Uterus (tissue), 4 donors: ENCODE data around the gene FANCC. TPM values are rescaled to one million over a fixed set of nuclear protein-coding genes. Genes with fewer than 3 reads are reported as not detected.

ENCODE experiments used
- DNase-seq, 2 donors: peaks; one replicate each; pipeline ENCODE4 v3.0.0-alpha.2; 2019 to 2020
- H3K27ac ChIP-seq, 2 donors: fragments of 200-600 bp; sonication (generic); 1 replicate in 1 of 2; 2 replicates in 1 of 2; pipeline ENCODE4 v1.5.1; 2016 to 2018
- H3K27me3 ChIP-seq, 2 donors: fragments of 200-600 bp; sonication (generic); one replicate each; pipeline ENCODE4 v1.5.1; 2018 to 2019; ENCODE audit warnings: control low read depth in 1 of 2
- H3K36me3 ChIP-seq, 2 donors: fragments of 200-600 bp; sonication (generic); one replicate each; pipeline ENCODE4 v1.5.1; 2019; ENCODE audit warnings: control low read depth in 1 of 2
- H3K4me1 ChIP-seq, 2 donors: fragments of 200-600 bp; sonication (generic); one replicate each; pipeline ENCODE4 v1.5.1; 2018 to 2019; ENCODE audit warnings: control low read depth in 1 of 2
- H3K4me3 ChIP-seq, 2 donors: fragments of 200-600 bp; sonication (generic); 1 replicate in 1 of 2; 2 replicates in 1 of 2; pipeline ENCODE4 v1.5.1; 2018 to 2019; ENCODE audit warnings: mild to moderate bottlenecking in 1 of 2
- H3K9me3 ChIP-seq, 2 donors: fragments of 200-600 bp; sonication (generic); one replicate each; pipeline ENCODE4 v1.5.1; 2019; ENCODE audit warnings: control low read depth in 1 of 2
- POLR2A ChIP-seq, 2 donors: fragments of 450-650 bp; IDR thresholded peaks; one replicate each; pipeline ENCODE4 v1.6.1; 2016; ENCODE audit warnings: antibody characterized with exemption in 2 of 2, mild to moderate bottlenecking in 1 of 2, moderate library complexity in 1 of 2
- intact Hi-C: fragments of 100-400 bp; cut with DNase I; formaldehyde crosslinking; loops from one replicate; pipeline ENCODE4 v1.15.1; 2023; ENCODE audit warnings: low total_unique reads
- total RNA-seq, 4 donors: library from RNA; depleted of rRNA in 3 of 4; stranded (reverse); fragments of >200 nt in 3 of 4; gene quantifications; one replicate each; pipeline versions ENCODE4 v1.1.0 to v1.2.4, GENCODE V29; 2014 to 2023
- TF ChIP-seq, protein P1 (sequence below), 4 experiments: fragments of 200-600 bp in 2 of 4; fragments of 450-650 bp in 2 of 4; sonication (generic) in 2 of 4; IDR thresholded peaks; one replicate each; pipeline ENCODE4 v1.5.1; 2016 to 2019; ENCODE audit warnings: antibody characterized with exemption in 4 of 4, mild to moderate bottlenecking in 2 of 4, moderate library complexity in 1 of 4
- donor health status: DM: yes; HTN: yes; CAD: no.

Gene FANCC
- total RNA-seq, 4 donors from 2014 or later = 4.1 to 21.4 (median 15.9) TPM

DNA sequence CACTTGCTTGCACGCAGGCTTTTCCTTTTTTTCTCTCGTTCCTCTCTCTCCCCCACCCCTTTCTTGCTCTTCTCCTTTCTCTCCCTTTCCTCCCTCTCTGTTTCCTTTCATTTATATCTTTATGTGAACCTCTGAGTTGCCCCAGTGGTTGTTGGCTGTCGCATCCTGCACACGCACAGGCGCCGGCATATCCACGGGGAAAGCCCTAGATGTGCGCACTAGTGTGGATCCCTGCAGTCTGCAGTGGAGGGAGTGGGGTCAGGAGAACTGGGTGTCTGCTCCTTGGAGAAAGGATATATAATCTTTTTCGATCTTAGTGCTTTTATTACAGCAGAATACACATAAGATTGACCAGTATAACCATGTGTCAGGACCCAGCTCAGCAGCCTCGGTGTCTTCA lies 223.5 kb downstream of the FANCC start:
- no peak for DNase-seq
- Histone ChIP-seq H3K36me3 (no peaks in the 10 kb centered on the region), H3K9me3 (no peaks in the 10 kb centered on the region), H3K27ac (peak overlapping the region in 1 of 2 donors; percentile 92), H3K4me1 (peaks cover 17 to 46% of the 10 kb centered on the region in 2 donors), H3K4me3 (no peak overlapping the region), H3K27me3 (no peaks in the 10 kb centered on the region)
- intact Hi-C loops = no loop called here
- TF ChIP-seq, protein P1, sequence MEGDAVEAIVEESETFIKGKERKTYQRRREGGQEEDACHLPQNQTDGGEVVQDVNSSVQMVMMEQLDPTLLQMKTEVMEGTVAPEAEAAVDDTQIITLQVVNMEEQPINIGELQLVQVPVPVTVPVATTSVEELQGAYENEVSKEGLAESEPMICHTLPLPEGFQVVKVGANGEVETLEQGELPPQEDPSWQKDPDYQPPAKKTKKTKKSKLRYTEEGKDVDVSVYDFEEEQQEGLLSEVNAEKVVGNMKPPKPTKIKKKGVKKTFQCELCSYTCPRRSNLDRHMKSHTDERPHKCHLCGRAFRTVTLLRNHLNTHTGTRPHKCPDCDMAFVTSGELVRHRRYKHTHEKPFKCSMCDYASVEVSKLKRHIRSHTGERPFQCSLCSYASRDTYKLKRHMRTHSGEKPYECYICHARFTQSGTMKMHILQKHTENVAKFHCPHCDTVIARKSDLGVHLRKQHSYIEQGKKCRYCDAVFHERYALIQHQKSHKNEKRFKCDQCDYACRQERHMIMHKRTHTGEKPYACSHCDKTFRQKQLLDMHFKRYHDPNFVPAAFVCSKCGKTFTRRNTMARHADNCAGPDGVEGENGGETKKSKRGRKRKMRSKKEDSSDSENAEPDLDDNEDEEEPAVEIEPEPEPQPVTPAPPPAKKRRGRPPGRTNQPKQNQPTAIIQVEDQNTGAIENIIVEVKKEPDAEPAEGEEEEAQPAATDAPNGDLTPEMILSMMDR (IDR thresholded peaks at IDR 0.05) = no peak
- no peak for TF ChIP-seq POLR2A (IDR thresholded peaks at IDR 0.05)

DNA sequence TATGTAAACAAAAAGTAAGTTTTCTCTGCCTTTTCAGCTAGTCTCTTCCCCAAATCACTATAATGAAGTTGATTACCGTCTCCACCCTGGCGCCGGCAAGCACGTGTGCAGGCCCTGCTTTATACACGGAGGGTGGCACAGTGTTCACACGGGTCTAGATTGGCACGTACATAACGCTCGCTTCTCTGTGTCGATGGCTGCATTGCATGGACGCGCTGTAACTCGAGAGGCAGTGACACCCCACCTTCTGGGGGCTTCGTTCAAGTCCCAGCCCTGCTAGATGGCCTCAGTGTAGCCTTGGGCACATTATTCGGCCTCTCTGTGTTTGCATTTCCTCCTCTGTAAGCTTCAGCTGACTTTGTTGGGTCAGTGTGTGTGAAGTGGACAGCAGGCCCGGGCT lies 223.9 kb downstream of the FANCC start:
- H3K4me1 ChIP-seq = peaks cover 17 to 50% of the 10 kb centered on the region in 2 donors
- no peak for DNase-seq
- H3K9me3 ChIP-seq = no peaks in the 10 kb centered on the region
- TF ChIP-seq, protein P1 (IDR thresholded peaks at IDR 0.05) = no peak
- TF ChIP-seq POLR2A (IDR thresholded peaks at IDR 0.05) = no peak
- H3K27me3 ChIP-seq = no peaks in the 10 kb centered on the region
- peak overlapping the region; percentile 78 to 92 for H3K27ac ChIP-seq
- no peaks in the 10 kb centered on the region for H3K36me3 ChIP-seq
- H3K4me3 ChIP-seq = no peak overlapping the region
- intact Hi-C loops = no loop called here

DNA sequence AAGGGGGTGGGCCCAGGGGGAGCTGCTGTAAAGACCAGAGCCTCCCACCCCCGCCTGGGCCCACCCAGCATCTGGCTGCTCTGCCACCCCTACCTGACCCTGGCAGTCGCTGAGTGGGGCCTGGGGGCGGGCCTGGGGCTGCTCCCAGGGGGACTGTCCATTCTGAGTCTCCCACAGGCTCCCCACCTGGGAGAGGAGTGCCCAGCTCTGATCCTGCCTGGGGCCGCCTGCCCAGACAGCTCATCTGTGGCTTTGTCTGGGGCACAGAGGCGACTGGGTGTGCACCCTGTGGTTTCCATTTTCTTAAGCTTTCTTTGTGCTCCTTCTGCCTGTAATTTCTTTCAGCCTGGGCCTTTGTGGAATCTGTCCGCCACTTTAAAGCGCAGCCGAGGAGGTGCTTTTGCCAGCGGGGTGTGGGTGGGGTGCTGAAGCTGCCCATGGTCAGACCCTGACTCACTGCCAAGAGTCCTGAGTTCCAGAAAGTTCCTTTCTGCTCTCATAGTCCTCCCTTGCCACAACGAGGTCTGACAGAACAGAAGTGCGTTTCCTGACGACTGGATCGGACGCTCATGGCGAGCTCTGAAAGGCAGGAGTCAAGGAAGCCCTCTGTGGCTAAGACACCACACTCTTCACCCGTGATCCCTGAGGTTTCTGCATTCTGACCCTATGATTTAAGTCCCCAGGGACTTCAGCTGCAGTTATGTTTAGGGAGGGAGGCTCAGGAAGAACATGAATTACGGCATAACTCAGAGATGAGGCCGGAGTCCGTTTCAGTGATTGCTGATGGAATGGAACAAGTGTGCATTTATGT lies 225.0 kb downstream of the FANCC start:
- Histone ChIP-seq H3K9me3 (no peaks in the 10 kb centered on the region), H3K27ac (peak overlapping the region; percentile 78 to 92), H3K4me3 (no peak overlapping the region), H3K36me3 (no peaks in the 10 kb centered on the region), H3K4me1 (peaks cover 17 to 56% of the 10 kb centered on the region in 2 donors), H3K27me3 (no peaks in the 10 kb centered on the region)
- no peak for TF ChIP-seq POLR2A (IDR thresholded peaks at IDR 0.05)
- TF ChIP-seq, protein P1 (IDR thresholded peaks at IDR 0.05) = no peak
- intact Hi-C loops = no loop called here
- peak in 1 of 2 donors; percentile 63 for DNase-seq

DNA sequence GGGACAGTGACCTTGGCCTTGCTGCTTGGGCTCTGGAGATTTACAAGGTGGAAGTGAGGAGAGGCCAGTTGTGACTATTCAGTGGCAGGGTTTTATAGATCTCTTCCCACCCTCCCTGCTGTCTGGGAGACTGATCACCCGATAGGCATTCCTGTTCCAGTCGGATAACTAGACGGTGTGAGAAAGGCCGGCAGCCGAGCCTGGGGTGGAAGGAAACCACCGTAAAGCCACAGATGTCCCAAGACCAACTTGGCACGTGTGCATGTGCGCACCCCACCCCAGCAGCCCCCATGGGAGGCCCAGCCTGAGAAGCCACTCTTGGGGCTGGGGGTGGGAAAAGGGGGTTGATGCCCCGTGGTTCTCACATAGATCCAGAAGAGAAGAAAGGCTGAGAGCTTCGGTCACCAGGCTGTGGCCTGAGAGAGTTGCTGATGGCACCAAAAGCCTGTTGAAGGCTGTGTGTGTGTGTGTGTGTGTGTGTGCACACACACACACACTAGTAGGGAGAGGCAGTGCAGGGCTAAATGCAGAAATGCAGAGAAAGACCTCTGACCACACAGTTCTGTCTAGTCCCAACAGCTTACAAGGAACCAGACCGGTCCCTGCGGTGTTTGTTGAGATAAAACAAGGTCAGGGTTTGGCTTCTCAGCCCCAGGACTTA lies 225.8 kb downstream of the FANCC start:
- Histone ChIP-seq H3K36me3 (no peaks in the 10 kb centered on the region), H3K27me3 (no peaks in the 10 kb centered on the region), H3K27ac (peak overlapping the region; percentile 78 to 92), H3K9me3 (no peaks in the 10 kb centered on the region), H3K4me3 (no peak overlapping the region), H3K4me1 (peaks cover 17 to 56% of the 10 kb centered on the region in 2 donors)
- no peak for DNase-seq
- intact Hi-C loops = no loop called here
- TF ChIP-seq, protein P1 (IDR thresholded peaks at IDR 0.05) = no peak
- no peak for TF ChIP-seq POLR2A (IDR thresholded peaks at IDR 0.05)
